ENCODE measurements around the gene LINC01488.

GRCh38 chr11:69518081-69518950, 36.9 kb downstream of the LINC01488 start:
- TF ChIP-seq CTCF (IDR thresholded peaks at IDR 0.05; ENCODE audit: insufficient read depth, low read length, poor library complexity, severe bottlenecking), result no peak
- no peak for TF ChIP-seq EZH2phosphoT487 (conservative IDR thresholded peaks at IDR 0.05; ENCODE audit: low read length)

Measured in SU-DHL-6 (cell line).